Measurements from ENCODE around the gene GJD4.

Gene GJD4

DNA sequence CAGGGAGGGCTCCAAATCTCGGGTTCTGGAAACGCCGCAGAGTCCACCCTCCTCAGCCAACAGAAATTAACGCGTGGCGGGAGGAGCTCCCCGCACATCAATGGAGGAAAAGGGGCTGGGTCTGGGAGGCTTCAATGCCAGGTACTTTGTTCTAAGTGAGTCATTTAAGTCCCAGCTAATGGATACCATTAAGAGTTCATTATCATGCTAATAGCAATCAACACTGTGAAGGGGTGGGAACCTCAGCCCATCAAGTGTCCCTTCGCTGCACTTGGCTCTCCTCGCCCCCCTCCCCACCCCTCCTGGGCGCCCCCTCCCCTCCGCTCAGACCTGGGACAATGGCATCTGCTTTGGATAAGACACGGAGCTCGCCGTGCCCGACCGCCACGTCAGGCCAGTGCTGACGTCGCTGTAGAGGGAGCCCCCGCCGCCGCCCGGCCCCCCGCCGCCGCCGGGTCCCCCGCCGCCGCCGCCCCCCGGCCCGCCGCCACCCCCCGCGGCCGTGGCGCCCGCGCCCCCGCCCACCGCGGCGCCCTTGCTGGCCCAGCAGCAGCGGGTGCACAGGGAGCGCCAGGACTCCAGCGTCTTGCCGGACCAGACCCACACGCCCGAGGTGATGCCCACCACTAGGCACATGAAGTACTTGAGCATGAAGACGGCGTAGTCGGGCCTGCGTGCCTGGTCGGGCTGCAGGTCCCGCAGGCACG, 34.0 kb downstream of the GJD4 start:
- DNase-seq (ENCODE audit: low read depth), result no peak
- TF ChIP-seq, protein P1, sequence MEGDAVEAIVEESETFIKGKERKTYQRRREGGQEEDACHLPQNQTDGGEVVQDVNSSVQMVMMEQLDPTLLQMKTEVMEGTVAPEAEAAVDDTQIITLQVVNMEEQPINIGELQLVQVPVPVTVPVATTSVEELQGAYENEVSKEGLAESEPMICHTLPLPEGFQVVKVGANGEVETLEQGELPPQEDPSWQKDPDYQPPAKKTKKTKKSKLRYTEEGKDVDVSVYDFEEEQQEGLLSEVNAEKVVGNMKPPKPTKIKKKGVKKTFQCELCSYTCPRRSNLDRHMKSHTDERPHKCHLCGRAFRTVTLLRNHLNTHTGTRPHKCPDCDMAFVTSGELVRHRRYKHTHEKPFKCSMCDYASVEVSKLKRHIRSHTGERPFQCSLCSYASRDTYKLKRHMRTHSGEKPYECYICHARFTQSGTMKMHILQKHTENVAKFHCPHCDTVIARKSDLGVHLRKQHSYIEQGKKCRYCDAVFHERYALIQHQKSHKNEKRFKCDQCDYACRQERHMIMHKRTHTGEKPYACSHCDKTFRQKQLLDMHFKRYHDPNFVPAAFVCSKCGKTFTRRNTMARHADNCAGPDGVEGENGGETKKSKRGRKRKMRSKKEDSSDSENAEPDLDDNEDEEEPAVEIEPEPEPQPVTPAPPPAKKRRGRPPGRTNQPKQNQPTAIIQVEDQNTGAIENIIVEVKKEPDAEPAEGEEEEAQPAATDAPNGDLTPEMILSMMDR (IDR thresholded peaks at IDR 0.05; ENCODE audit: low read depth, low read length, missing control alignments), result no peak
- no peak overlapping the region for H3K4me3 ChIP-seq (ENCODE audit: low read depth, low read length)

DNA sequence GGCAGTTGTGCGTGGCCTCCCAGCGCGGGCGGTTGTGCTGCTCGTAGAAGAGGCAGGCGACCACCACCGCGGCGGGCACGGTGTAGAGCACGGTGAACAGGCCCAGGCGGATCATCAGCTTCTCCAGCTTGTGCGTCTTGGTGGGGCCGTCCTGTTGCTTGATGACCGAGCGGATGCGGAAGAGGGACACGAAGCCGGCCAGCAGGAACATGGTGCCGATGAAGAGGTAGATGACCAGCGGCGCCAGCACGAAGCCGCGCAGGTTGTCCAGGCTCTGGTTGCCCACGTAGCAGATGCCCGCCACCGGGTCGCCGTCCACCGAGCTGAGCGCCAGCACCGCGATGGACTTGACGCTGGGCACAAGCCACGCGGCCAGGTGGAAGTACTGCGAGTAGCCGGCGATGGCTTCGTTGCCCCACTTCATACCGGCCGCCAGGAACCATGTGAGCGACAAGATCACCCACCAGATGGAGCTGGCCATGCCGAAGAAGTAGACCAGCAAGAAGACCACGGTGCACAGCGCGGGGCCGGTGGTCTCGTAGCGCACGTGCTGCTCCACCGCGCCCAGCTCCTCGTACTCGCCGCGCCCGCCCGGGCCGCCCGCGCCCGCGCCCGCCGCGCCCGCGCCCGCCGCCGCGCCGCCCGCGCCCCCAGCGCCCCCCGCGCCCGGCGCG, 34.7 kb downstream of the GJD4 start:
- H3K4me3 ChIP-seq (ENCODE audit: low read depth, low read length), result no peak overlapping the region
- TF ChIP-seq, protein P1 (IDR thresholded peaks at IDR 0.05; ENCODE audit: low read depth, low read length, missing control alignments), result no peak
- no peak for DNase-seq (ENCODE audit: low read depth)

DNA sequence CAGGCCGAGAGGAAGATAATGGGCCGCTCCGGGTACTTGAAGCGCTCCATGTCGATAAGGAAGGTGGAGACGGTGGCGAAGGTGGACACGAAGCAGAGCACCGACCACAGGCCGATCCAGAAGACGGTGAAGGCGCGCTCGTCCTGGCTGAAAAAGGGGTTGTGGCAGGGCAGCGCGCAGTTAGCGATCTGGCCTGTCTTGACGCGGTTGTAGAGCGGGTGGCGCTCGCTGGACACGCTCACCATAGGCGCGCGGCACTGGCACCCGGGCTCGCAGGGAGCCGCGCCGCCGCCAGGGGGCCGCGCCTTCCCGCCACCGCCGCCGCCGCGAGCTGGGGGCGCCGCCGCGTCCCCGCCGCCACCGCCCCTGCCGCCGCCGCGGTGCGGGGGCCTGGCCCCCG, 35.3 kb downstream of the GJD4 start:
- TF ChIP-seq, protein P1 (IDR thresholded peaks at IDR 0.05; ENCODE audit: low read depth, low read length, missing control alignments), result peak; percentile 36

DNA sequence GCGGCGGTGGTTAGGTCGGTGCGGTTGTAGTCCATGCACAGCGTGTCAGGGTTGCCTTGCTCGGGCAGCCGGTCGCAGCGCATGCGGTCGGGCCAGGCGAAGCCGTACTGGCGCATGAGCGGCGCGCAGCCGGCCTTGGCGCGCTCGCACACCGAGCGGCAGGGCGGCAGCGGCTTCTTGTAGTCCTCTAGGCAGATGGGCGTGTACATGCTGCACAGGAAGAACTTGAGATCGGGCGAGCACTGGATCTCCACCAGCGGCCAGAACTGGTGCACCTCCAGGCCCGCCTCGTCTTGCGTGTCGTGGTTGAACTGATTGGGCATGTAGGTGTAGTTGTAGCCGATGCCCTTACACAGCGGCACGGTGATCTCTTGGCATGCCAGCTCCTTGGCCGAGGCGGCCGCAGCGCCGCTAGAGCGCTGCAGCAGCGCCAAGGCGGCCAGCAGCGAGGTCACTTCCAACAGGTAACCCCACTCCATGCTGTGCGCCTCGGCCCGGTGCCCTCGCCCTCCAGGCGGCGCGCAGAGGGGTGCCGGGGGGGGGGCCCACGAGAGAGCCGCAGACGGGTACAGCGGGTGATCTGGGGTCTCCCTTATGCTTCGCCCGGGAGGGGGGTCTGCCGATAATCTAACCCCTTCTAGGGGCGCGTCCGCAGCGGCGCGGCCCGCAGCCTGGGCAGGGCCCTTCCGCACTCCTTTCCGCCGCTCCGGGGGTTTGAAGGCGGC, 36.0 kb downstream of the GJD4 start:
- DNase-seq (ENCODE audit: low read depth), result peak; percentile 15
- TF ChIP-seq, protein P1 (IDR thresholded peaks at IDR 0.05; ENCODE audit: low read depth, low read length, missing control alignments), result no peak
- H3K4me3 ChIP-seq (ENCODE audit: low read depth, low read length), result peak overlapping the region; percentile 58

More for the DNA sequence above, 35.3 kb downstream of the GJD4 start:
- DNase-seq (ENCODE audit: low read depth), result no peak
- H3K4me3 ChIP-seq (ENCODE audit: low read depth, low read length), result no peak overlapping the region

DNA sequence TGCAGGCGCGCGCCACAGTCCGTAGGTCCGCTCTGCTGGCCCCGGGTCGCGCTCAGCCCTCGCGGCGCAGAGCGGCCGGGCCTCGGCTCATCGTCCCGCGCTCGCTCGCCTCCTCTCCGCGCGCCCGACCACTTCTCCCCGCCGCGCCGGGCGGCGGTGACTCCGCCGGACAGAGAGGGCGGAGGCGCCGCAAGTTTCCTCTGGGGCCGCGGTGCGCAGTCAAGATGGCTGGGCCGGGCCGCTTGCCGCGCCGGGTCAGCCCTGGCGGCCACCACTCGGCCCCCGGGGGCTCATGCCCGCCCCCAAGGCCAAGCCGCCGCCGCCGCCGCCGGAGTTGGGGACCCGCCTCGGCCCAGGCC, 36.5 kb downstream of the GJD4 start:
- DNase-seq (ENCODE audit: low read depth), result no peak
- peak overlapping the region; percentile 58 for H3K4me3 ChIP-seq (ENCODE audit: low read depth, low read length)

DNA sequence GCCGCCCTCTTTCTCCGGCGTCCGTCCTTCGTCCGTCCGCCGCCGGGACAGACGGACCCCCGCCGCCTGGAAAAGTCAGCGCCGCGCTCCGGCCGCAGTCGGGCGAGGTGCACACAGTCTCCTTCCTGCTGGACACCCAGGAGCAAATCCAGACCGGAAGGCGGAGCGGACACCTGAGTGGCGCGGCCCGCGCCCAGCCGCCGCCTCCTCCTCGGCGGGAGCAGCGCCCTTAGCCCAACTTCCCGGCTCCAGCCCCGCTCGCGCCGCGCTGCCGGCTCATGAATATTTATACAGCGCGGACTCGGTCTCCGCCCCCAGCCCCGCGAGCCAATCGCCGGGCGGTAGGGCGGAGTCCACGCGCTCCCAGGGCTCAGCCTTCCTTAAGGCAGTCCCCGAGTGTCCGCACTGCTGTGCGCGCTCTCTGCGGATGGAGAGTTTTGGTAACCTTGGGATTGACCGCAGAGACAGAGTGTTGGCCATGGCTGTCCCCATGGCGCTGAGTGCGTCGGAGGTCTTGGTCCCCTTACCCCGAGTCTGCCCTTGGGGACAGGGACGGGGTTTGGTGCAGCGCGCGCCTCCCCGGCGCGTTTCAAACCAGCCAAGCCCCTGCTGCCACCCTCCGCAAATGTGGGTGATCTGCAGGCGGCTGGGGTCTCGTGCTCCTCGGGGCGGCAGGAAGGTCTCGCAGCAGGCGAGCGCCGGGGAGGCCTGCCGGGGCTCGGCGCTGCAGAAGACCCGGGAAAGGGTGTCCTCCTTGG, 37.1 kb downstream of the GJD4 start, which contains the start of gene FZD8:
Gene FZD8, minus strand, starts transcription at position 262 of the 758 bp plus-strand sequence. CDS start 867 bp downstream, outside the sequence.
- DNase-seq (ENCODE audit: low read depth), result peak; percentile 27
- H3K4me3 ChIP-seq (ENCODE audit: low read depth, low read length), result peak within 1 kb of the TSS; percentile 58
- TF ChIP-seq, protein P1 (IDR thresholded peaks at IDR 0.05; ENCODE audit: low read depth, low read length, missing control alignments), result peak; percentile 8

More for the DNA sequence above, 36.5 kb downstream of the GJD4 start:
- TF ChIP-seq, protein P1 (IDR thresholded peaks at IDR 0.05; ENCODE audit: low read depth, low read length, missing control alignments), result no peak

All from GM12864 (cell line).